CD4-positive, alpha-beta T cell treated with Interleukin-4 for 4 hours (primary cell): ENCODE results near the gene ADGRL3.
"Not testable (repeated sequence)": the region's sequence is repeated elsewhere in the genome, so short reads cannot be mapped to it uniquely, and the experiment has no call there.

Experiments
- DNase-seq: peaks from one replicate; pipeline ENCODE4 v3.0.0-alpha.2; 2020

Gene ADGRL3

DNA sequence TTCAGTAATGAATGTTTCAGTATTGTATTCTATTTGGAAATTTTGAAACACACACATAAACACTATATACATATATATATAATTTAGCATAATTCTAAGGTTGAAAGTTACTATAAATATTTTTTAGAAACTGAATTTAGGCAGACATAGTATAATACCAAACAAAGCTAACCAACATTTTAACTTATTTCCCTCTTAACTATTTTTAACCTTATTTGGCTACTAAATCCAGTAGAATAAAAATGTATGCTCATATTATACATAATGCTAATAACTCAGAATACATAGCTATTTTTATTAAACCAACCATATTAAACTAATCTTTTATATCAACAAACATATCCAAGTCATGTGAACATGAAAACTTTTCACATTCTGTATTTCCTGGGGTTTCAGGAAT, 563.6 kb downstream of the ADGRL3 start:
- DNase-seq: no peak

- DNase-seq: not testable (repeated sequence)
Measured at GRCh38 chr4:61764090-61764489, 564.0 kb downstream of the ADGRL3 start.

- DNase-seq: not testable (repeated sequence)
Measured at GRCh38 chr4:61769444-61770167, 569.5 kb downstream of the ADGRL3 start.

DNA sequence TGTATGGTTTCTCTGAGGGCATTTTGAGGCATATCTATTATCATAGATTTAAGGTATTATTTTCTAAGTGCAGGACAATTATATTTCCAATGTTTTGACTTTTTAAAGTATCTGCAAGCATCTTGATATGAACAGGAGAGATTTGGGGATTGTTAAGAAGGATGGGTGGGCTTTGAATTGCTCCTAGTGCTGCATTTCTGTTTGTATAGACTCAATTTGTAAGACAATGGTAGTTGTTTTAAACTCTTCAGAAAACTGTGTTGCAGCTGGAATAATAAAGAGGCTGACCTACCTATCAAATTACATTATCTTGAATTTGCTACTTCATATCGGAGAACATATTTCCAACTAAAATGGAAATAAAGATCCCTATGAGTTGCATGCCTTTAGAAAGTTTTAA, 570.3 kb downstream of the ADGRL3 start:
- no peak for DNase-seq

GRCh38 chr4:61771056-61771455, 570.9 kb downstream of the ADGRL3 start:
- DNase-seq: no peak

- DNase-seq: no peak
Measured at GRCh38 chr4:61772126-61772525, 572.0 kb downstream of the ADGRL3 start.

GRCh38 chr4:61773655-61774245, 573.6 kb downstream of the ADGRL3 start:
- no peak for DNase-seq

GRCh38 chr4:61782133-61782532, 582.0 kb downstream of the ADGRL3 start:
- DNase-seq: no peak

GRCh38 chr4:61783050-61783449, 582.9 kb downstream of the ADGRL3 start:
- DNase-seq: no peak

DNA sequence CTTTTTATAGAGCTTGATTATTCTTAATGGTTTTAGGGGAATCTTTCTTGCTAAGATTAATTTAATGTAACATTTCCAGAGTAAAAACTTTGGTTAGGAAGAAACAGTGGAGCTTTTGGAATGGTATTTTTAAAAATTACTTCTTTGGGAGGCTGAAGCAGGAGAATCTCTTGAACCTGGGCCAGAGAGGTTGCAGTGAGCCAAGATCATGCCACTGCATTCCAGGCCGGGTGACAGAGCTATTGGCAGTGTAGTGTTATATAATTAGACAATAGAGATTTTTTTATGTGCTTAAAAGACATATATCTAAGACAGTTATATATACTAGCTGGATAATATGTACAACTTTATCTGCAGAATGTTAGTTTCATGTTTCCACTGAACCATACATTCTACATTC, 585.6 kb downstream of the ADGRL3 start:
- DNase-seq: no peak

DNA sequence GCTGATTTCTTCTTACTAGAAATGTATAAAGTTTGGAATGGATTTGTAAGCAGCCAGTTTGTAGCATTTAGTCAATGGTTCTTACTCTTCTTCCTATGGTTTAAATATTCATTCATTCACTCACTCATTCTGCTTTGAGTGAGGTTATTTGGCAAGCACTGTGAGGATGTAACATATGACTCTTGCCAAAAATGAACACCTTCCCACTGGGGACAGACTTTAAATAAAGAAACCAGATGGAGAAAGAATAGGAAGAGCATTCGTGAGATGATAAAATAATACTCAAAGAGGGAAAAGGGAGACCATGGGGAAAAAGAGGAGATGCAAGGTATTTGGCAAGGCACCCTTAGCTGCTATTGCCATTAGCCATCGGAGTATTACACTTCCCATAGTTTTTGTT, 586.1 kb downstream of the ADGRL3 start:
- no peak for DNase-seq

DNA sequence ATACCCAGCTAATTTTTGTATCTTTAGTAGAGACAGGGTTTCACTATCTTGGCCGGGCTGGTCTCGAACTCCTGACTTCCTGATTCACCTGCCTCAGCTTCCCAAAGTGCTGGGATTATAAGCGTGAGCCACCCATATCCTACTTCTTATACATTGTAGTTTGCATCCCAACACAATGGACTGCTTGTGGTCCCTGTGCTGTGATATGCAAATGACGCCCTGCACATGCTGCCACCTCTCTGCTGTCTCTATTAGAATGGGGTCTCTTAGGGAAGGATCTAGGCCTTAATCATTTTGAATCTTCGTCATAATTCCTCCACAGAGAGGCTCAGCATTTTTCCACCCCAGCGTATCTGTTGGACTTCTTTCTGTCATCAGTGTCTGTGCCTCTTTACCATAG, 595.9 kb downstream of the ADGRL3 start:
- DNase-seq: no peak

- DNase-seq: no peak
Measured at GRCh38 chr4:61799794-61800193, 599.7 kb downstream of the ADGRL3 start.

GRCh38 chr4:61805227-61805626, 605.1 kb downstream of the ADGRL3 start:
- DNase-seq: no peak

DNA sequence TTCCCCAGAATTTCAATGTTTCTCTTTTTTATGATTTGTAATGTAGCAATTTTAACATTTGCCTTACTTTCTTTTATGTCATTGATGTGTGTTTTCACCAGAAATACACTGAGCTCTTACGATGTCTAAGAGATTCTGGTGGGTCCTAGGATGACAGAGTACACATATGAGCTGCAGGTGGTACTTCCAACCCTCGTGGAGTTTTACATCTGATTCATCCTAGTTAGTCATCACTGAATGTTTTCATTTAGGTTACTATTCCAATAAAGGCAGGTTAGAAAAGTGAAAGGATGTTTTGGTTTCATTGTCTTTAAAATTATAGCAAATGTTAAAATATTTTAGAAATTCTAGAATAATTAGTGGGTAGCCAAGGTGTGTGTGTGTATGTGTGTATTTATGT, 605.9 kb downstream of the ADGRL3 start:
- DNase-seq: no peak

- DNase-seq: no peak
Measured at GRCh38 chr4:61812171-61812570, 612.0 kb downstream of the ADGRL3 start.

DNA sequence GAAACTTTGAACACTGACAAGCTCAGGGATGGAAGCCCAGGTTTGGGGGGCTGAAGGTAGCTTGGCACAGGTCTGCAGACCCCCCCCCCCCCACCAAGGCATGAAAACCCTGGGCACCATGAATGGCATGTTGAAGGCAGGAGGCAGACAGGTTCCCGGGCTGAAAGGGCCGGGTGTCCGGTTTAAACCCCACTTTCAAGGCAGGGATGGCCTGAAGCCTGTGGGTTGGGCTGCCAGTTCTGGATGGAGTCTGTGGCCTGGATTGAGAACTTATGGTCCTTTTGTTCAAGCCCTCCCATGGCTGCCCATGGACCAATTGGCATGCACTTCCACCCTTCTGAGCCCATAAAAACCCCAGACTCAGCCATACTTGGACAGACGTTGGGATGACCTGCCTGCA, 616.9 kb downstream of the ADGRL3 start:
- no peak for DNase-seq

DNA sequence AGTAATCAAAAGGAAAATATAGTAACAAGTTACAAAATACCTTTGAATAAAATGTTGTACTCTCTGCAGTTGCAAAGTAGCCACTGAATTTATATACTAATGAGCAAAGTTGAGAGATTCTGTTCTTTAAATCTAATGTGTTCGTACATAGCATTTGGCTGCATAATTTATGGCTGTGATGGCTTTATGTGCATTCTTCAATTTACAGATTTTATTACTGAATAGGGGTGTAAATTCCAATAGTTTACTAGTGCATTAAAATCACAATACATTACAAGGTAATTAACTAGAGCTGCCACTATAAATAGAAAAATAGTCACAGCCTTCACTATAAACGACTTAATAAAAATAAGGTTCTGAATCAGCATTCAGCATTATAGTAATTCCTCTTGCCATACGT, 620.0 kb downstream of the ADGRL3 start:
- DNase-seq: no peak

GRCh38 chr4:61824454-61824853, 624.3 kb downstream of the ADGRL3 start:
- no peak for DNase-seq

- DNase-seq: no peak
Measured at GRCh38 chr4:61827907-61828391, 627.8 kb downstream of the ADGRL3 start.

DNA sequence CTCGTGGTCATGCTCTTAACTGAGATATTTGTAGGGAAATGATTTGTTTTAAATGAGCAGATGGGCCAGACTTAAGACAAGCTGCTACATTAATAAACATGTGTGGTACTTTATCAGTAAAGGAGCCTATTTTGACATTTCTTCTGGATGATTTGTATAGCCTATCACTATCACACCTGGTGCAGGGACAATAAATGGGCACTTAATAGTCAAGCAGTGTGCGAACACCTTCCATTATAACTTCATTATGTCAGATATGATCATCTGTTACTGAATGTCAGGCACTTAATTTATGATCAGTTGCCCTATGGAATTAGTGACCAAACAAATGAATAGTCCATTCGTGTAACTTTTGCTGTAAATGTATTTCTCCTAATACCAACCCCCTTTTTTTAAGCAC, 628.8 kb downstream of the ADGRL3 start:
- DNase-seq: no peak

DNA sequence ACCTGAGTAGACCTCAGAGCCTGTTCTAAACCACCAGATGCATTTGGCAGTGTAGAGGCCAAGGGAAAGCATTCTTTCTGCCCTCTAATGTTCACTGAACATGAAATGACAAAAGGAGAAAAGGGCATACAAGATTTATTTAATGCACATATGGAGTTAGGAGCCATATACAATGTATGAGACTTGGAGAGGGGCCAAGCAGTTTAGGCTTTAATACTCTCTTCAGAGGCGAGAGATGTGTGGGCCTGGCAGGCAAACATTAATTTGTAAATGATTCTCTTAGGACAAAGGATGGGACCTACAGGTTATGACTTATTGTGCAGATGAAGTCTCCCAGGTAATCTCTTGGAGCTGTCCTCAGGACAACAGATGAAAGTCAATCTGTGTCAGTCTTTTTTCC, 631.9 kb downstream of the ADGRL3 start:
- no peak for DNase-seq

- no peak for DNase-seq
Measured at GRCh38 chr4:61837395-61837794, 637.3 kb downstream of the ADGRL3 start.

DNA sequence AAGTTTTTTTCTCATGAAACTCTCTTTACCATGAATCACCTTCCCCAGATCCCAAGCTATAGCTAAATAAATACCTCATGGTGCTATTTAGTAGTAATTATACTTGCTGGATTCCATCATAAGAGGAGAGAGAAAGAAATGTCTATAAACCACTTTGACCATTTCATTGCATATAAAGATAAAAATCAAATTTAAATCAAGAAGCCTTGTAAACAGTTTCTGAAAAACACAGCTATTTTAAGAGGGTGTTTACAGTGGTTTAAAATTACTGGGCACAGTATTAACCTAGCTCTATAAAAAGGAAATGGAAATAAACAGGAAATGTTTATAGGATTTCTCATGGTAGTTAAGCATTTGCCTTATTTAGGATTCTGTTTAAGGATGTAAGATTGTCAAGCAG, 637.9 kb downstream of the ADGRL3 start:
- no peak for DNase-seq

GRCh38 chr4:61841714-61842113, 641.6 kb downstream of the ADGRL3 start:
- no peak for DNase-seq
